Measurements from ENCODE around the gene CTTN.

DNA sequence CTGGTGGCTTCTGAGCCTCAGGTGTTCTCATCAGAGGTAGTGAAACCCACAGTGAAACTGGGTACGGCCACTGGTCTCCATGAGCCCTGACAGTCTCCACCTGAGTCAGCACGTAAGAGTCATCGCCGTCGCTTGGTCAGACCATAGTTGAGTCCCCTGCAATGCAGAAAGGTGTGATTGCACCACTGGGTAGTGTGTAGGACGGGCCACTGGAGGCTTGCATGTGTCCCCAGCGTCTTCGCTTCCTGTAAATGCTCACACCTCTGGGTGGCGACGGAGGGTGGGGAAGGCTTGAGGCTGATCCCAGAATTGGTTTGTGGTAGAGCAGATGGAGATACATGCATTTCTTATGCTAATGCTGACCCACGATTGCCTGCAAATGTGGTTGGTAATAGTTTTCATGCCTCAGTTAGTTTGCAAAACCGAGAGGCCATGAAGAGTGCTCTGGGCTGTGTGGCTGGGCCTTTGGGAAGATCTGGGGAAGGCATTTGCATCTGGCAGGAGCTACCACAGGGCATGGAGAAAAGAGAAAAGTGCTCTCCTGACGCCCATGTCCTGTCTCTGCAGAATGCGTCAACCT, 26.5 kb downstream of the CTTN start:
- TF ChIP-seq POLR2A (IDR thresholded peaks at IDR 0.05; ENCODE audit: low read length) = no peak
- no peak for TF ChIP-seq GATA1 (IDR thresholded peaks at IDR 0.05; ENCODE audit: low read depth, low read length)
